H1 (cell line): ENCODE data around the gene RELCH. TPM values are rescaled to one million over a fixed set of nuclear protein-coding genes. Genes with fewer than 3 reads are reported as not detected.

Experiments
- CTCF ChIA-PET: fragments of 300-600 bp; sonication (Branson Sonifier 250); formaldehyde crosslinking; loops from one replicate; lab custom pipeline; 2021; ENCODE audit not compliant: partially characterized antibody; lab: Charles Lee
- POLR2A ChIA-PET: fragments of 300-600 bp; sonication (Branson Sonifier 250); formaldehyde crosslinking; loops from one replicate; lab custom pipeline; 2021; ENCODE audit warnings: inconsistent platforms; ENCODE audit not compliant: partially characterized antibody; lab: Charles Lee
- DNase-seq, 2 experiments: peaks; one replicate each; pipeline versions ENCODE4 v3.0.0 to v3.0.0-alpha.2; 2010 to 2022; ENCODE audit warnings: low spot score in 2 of 2, low read depth in 1 of 2, mixed read lengths in 1 of 2
- FAIRE-seq: peaks from 2 replicates; lab custom pipeline; 2011; peaks lifted over from hg19 to GRCh38; lab: Jason Lieb, UNC
- H2AFZ ChIP-seq: 2 replicates; pipeline ENCODE4 v1.8.1; 2012; ENCODE audit warnings: low read length, inconsistent platforms
- H2AK5ac ChIP-seq: 2 replicates; pipeline ENCODE4 v1.6.1; 2013; ENCODE audit warnings: low read depth, low read length
- H2BK120ac ChIP-seq: replicated peaks from 2 replicates; pipeline ENCODE3; 2013; ENCODE audit warnings: low read depth, low read length, inconsistent platforms
- H2BK12ac ChIP-seq: 2 replicates; pipeline ENCODE4 v1.6.1; 2013; ENCODE audit warnings: low read depth, low read length
- H2BK15ac ChIP-seq: 2 replicates; pipeline ENCODE4 v1.6.1; 2013; ENCODE audit warnings: low read length
- H2BK20ac ChIP-seq: 2 replicates; pipeline ENCODE4 v1.6.1; 2013; ENCODE audit warnings: low read length
- H2BK5ac ChIP-seq: 2 replicates; pipeline ENCODE4 v1.6.1; 2013; ENCODE audit warnings: low read depth, low read length
- H3K14ac ChIP-seq: 2 replicates; pipeline ENCODE4 v1.6.1; 2013; ENCODE audit warnings: inconsistent platforms; ENCODE audit not compliant: insufficient read length
- H3K18ac ChIP-seq: 2 replicates; pipeline ENCODE4 v1.6.1; 2013; ENCODE audit warnings: low read length; ENCODE audit errors: extremely low read depth
- H3K23ac ChIP-seq: 2 replicates; pipeline ENCODE4 v1.6.1; 2013; ENCODE audit warnings: inconsistent platforms; ENCODE audit not compliant: insufficient read length
- H3K23me2 ChIP-seq: 2 replicates; pipeline ENCODE4 v1.6.1; 2013; ENCODE audit warnings: low read depth, low read length
- H3K27ac ChIP-seq: 2 replicates; pipeline ENCODE4 v1.6.1; 2011; ENCODE audit warnings: low read depth, low read length, inconsistent platforms
- H3K27me3 ChIP-seq, 4 experiments: replicated peaks in 1 of 4; 1 replicate in 1 of 4; 2 replicates in 3 of 4; pipeline versions ENCODE4 v1.6.1 to v1.8.1; 2011 to 2013; ENCODE audit warnings: low read length in 3 of 4, mild to moderate bottlenecking in 3 of 4, inconsistent platforms in 2 of 4, mixed read lengths in 2 of 4, moderate library complexity in 1 of 4; ENCODE audit not compliant: control insufficient read depth in 3 of 4, insufficient read depth in 3 of 4; ENCODE audit errors: extremely low read depth in 1 of 4
- H3K36me3 ChIP-seq, 4 experiments: 2 replicates each; pipeline versions ENCODE4 v1.6.1 to v1.8.1; 2011 to 2013; ENCODE audit warnings: mild to moderate bottlenecking in 4 of 4, low read length in 3 of 4, moderate library complexity in 2 of 4, control low read depth in 1 of 4, inconsistent platforms in 1 of 4; ENCODE audit not compliant: insufficient read depth in 4 of 4, control insufficient read depth in 2 of 4
- H3K4ac ChIP-seq: replicated peaks from 2 replicates; pipeline ENCODE3; 2013; ENCODE audit warnings: low read length, low read depth, mixed read lengths, inconsistent platforms; ENCODE audit not compliant: insufficient read length
- H3K4me1 ChIP-seq, 4 experiments: replicated peaks in 1 of 4; 1 replicate in 1 of 4; 2 replicates in 3 of 4; pipeline versions ENCODE4 v1.6.1 to v1.8.1; 2011 to 2013; ENCODE audit warnings: low read length in 3 of 4, inconsistent platforms in 2 of 4, mixed read lengths in 1 of 4; ENCODE audit not compliant: insufficient read depth in 4 of 4, control insufficient read depth in 3 of 4
- H3K4me2 ChIP-seq, 2 experiments: 2 replicates each; pipeline versions ENCODE4 v1.6.1 to v1.8.1; 2011 to 2013; ENCODE audit warnings: low read depth in 2 of 2, low read length in 2 of 2, control low read depth in 1 of 2, inconsistent platforms in 1 of 2, mild to moderate bottlenecking in 1 of 2; ENCODE audit not compliant: insufficient read depth in 1 of 2
- H3K4me3 ChIP-seq, 4 experiments: fragments of 200-600, 300-600 bp in 1 of 4; sonication (generic), shearing (Covaris generic), sonication (Bioruptor Twin) in 1 of 4; 2 replicates each; pipeline versions ENCODE4 v1.5.1 to v1.8.1; 2011 to 2016; ENCODE audit warnings: low read length in 4 of 4, low read depth in 3 of 4, control low read depth in 2 of 4, inconsistent platforms in 2 of 4, mild to moderate bottlenecking in 2 of 4, mixed read lengths in 1 of 4, moderate library complexity in 1 of 4; ENCODE audit not compliant: insufficient read depth in 2 of 4; ENCODE audit errors: extremely low read depth in 1 of 4
- H3K56ac ChIP-seq: replicated peaks from 2 replicates; pipeline ENCODE3; 2013; ENCODE audit warnings: low read depth, mild to moderate bottlenecking, mixed read lengths, low read length, inconsistent platforms; ENCODE audit not compliant: insufficient read length
- H3K79me1 ChIP-seq: 2 replicates; pipeline ENCODE4 v1.6.1; 2013; ENCODE audit warnings: low read depth, low read length, control low read depth
- H3K79me2 ChIP-seq, 2 experiments: 2 replicates each; pipeline versions ENCODE4 v1.6.1 to v1.8.1; 2012 to 2013; ENCODE audit warnings: low read length in 2 of 2, mild to moderate bottlenecking in 2 of 2, inconsistent platforms in 1 of 2; ENCODE audit not compliant: insufficient read depth in 2 of 2, control insufficient read depth in 1 of 2
- H3K9ac ChIP-seq, 4 experiments: replicated peaks in 1 of 4; 1 replicate in 1 of 4; 2 replicates in 3 of 4; pipeline versions ENCODE4 v1.6.1 to v1.8.1; 2011 to 2013; ENCODE audit warnings: low read depth in 3 of 4, low read length in 3 of 4, control low read depth in 2 of 4, mild to moderate bottlenecking in 2 of 4, moderate library complexity in 2 of 4, inconsistent platforms in 1 of 4; ENCODE audit errors: extremely low read depth in 1 of 4
- H3K9me3 ChIP-seq, 2 experiments: 2 replicates each; pipeline versions ENCODE4 v1.6.1 to v1.8.1; 2012 to 2013; ENCODE audit warnings: mild to moderate bottlenecking in 2 of 2, moderate library complexity in 2 of 2, control low read depth in 1 of 2, inconsistent platforms in 1 of 2, low read depth in 1 of 2, low read length in 1 of 2, mixed read lengths in 1 of 2; ENCODE audit not compliant: insufficient read depth in 2 of 2
- H4K20me1 ChIP-seq, 2 experiments: replicated peaks in 1 of 2; 2 replicates each; pipeline versions ENCODE3 to v1.8.1; 2011 to 2013; ENCODE audit warnings: inconsistent platforms in 2 of 2, low read length in 2 of 2, mild to moderate bottlenecking in 1 of 2; ENCODE audit not compliant: insufficient read depth in 2 of 2, control insufficient read depth in 1 of 2
- H4K5ac ChIP-seq: 2 replicates; pipeline ENCODE4 v1.6.1; 2013; ENCODE audit warnings: low read length, low read depth, mixed read lengths, inconsistent platforms; ENCODE audit not compliant: insufficient read length
- H4K8ac ChIP-seq: 2 replicates; pipeline ENCODE4 v1.8.0; 2013; ENCODE audit warnings: mild to moderate bottlenecking, moderate library complexity, low read length, inconsistent platforms; ENCODE audit not compliant: insufficient read depth; ENCODE audit errors: extremely low read depth
- H4K91ac ChIP-seq: replicated peaks from 2 replicates; pipeline ENCODE3; 2013; ENCODE audit warnings: low read length, mixed read lengths, inconsistent platforms; ENCODE audit not compliant: insufficient read length
- ASH2L ChIP-seq: fragments of 200-600, 300-600 bp; sonication (generic); IDR thresholded peaks from one replicate; pipeline ENCODE4 v1.7.1; 2017; ENCODE audit warnings: low read length
- BCL11A ChIP-seq, 2 experiments: IDR thresholded peaks; one replicate each; pipeline ENCODE4 v1.6.1; 2011; ENCODE audit warnings: low read depth in 2 of 2, low read length in 2 of 2, mild to moderate bottlenecking in 2 of 2
- EGR1 ChIP-seq: IDR thresholded peaks from 2 replicates; pipeline ENCODE4 v1.6.1; 2011; ENCODE audit warnings: low read depth, low read length, borderline replicate concordance
- KDM1A ChIP-seq: fragments of 200-600, 300-600 bp; sonication (generic); IDR thresholded peaks from 2 replicates; pipeline ENCODE4 v1.7.1; 2016; ENCODE audit warnings: mild to moderate bottlenecking, low read length, borderline replicate concordance
- KDM4A ChIP-seq: IDR thresholded peaks from one replicate; pipeline ENCODE4 v1.7.1; 2012; ENCODE audit warnings: low read depth, mild to moderate bottlenecking, moderate library complexity, low read length, inconsistent platforms; ENCODE audit not compliant: severe bottlenecking
- KDM5A ChIP-seq: fragments of 200-600 bp; IDR thresholded peaks from 2 replicates; pipeline ENCODE4 v1.7.1; 2012; ENCODE audit warnings: mild to moderate bottlenecking, low read length, inconsistent platforms, mixed read lengths
- MAFK ChIP-seq: IDR thresholded peaks from 2 replicates; pipeline ENCODE4 v1.6.1; 2012; ENCODE audit warnings: low read depth, mild to moderate bottlenecking, improper control_type of control experiment, low read length
- NRF1 ChIP-seq: IDR thresholded peaks from 2 replicates; pipeline ENCODE4 v1.6.1; 2011; ENCODE audit warnings: mild to moderate bottlenecking, low read depth, low read length, improper control_type of control experiment
- POLR2A ChIP-seq, 2 experiments: IDR thresholded peaks; 1 replicate in 1 of 2; 2 replicates in 1 of 2; pipeline ENCODE4 v1.6.1; 2011; ENCODE audit warnings: low read depth in 2 of 2, low read length in 2 of 2, mild to moderate bottlenecking in 2 of 2; ENCODE audit errors: control extremely low read depth in 1 of 2
- POU5F1 ChIP-seq: IDR thresholded peaks from 2 replicates; pipeline ENCODE4 v1.6.1; 2011; ENCODE audit warnings: low read depth, mild to moderate bottlenecking, low read length, moderate library complexity
- SIN3A ChIP-seq, 2 experiments: IDR thresholded peaks in 1 of 2; conservative IDR thresholded peaks in 1 of 2; 2 replicates each; pipeline ENCODE4 v1.6.1; 2011 to 2012; ENCODE audit warnings: low read length in 2 of 2, improper control_type of control experiment in 1 of 2, low read depth in 1 of 2, mild to moderate bottlenecking in 1 of 2
- SP2 ChIP-seq: IDR thresholded peaks from 2 replicates; pipeline ENCODE4 v1.6.1; 2012; ENCODE audit warnings: mild to moderate bottlenecking, low read length, inconsistent platforms
- TAF7 ChIP-seq: optimal IDR thresholded peaks from 2 replicates; pipeline ENCODE3; 2011; ENCODE audit warnings: low read depth, mild to moderate bottlenecking, inconsistent platforms, low read length, moderate library complexity, borderline replicate concordance
- TEAD4 ChIP-seq: IDR thresholded peaks from 2 replicates; pipeline ENCODE4 v1.6.1; 2012; ENCODE audit warnings: low read depth, low read length, inconsistent platforms, mixed read lengths
- WGBS, 2 experiments: shearing (Covaris generic) in 1 of 2; methylation state at CpG; one replicate each; pipeline versions ENCODE4 v1.1.6 to v1.1.7; 2013 to 2015; ENCODE audit warnings: low lambda C conversion rate in 2 of 2, mixed read lengths in 2 of 2, inconsistent platforms in 1 of 2, low coverage in 1 of 2, missing lambda C conversion rate in 1 of 2; ENCODE audit not compliant: insufficient replicate concordance in 2 of 2, insufficient coverage in 1 of 2, insufficient read length in 1 of 2; ENCODE audit errors: extremely low coverage in 1 of 2, missing lambda C conversion rate in 1 of 2; 5-methylcytosine and 5-hydroxymethylcytosine counted together
- polyA plus RNA-seq, 7 experiments: library from polyadenylated mRNA; depleted of rRNA in 3 of 7; stranded (reverse) in 5 of 7; unstranded in 2 of 7; fragments of >200 nt in 5 of 7; fragments of 200-250 nt in 2 of 7; gene quantifications; 1 replicate in 5 of 7; 2 replicates in 1 of 7; 4 replicates in 1 of 7; pipeline versions ENCODE4 v1.2.1 to v1.2.3, GENCODE V29; 2011 to 2013; ENCODE audit warnings: missing spikeins in 2 of 7, mixed read lengths in 2 of 7
- total RNA-seq: library from RNA; stranded (reverse); fragmentation: NEBNext Ultra II Directional; extraction: Animal tissue kit (Norgen Biotek cat#: 25700); gene quantifications from 2 replicates; pipeline ENCODE4 v1.2.1, GENCODE V29; 2021
- TF ChIP-seq, protein P1 (sequence below): IDR thresholded peaks from 2 replicates; pipeline ENCODE4 v1.6.1; 2012; ENCODE audit warnings: inconsistent platforms

RELCH gene
- total and polyA plus RNA-seq, 2 of the 8 experiments (the other 6 are each of a cell fraction or from before 2014, with no cell fraction given) = 7.3 to 26.9 TPM

DNA sequence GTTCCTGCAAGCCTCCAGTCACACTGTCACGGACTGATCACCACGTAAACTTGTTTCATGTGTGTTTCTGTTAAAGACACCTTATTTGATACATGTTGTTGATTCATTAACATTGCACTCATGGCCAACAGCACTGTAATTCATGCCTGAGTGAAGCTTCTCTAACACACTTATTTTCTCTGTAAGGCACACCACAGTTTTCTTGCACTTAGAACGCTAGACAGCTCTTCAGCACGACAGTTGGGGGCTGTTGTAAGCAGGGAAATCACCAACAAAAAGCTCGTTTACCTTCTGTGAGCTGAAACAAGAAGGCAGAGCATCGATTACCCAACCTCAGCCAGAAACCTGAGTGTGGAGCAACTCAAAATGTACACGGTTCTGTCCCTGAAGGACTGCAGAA lies 166.1 kb downstream of the RELCH start:
- 89% methylated on average over 7 of the region's 7 CpGs; no CpG with 5 or more reads in 1 of the 2 experiments for WGBS, 2 experiments
- Histone ChIP-seq H2AK5ac (no peak overlapping the region; the same call in 1 of the 2 replicates), H3K9me3 (no peaks in the 10 kb centered on the region), H3K4me1 (peaks cover 0 to 4% (median 0%) of the 10 kb centered on the region in 4 experiments; a peak in 3 of 7 replicates), H3K18ac (no peak overlapping the region), H2BK20ac (no peak overlapping the region), H3K27me3 (no peaks in the 10 kb centered on the region), H4K20me1 (peaks cover 0 to 2% of the 10 kb centered on the region in 2 experiments), H3K79me2 (no peaks in the 10 kb centered on the region), H3K4ac (no peak overlapping the region), H3K23ac (no peak overlapping the region), H2BK12ac (no peak overlapping the region), H2AFZ (no peak overlapping the region), H3K4me2 (no peak overlapping the region), H2BK15ac (no peak overlapping the region), H3K79me1 (no peaks in the 10 kb centered on the region), H3K14ac (no peak overlapping the region), H2BK120ac (no peak overlapping the region), H4K91ac (no peak overlapping the region), H3K56ac (no peak overlapping the region), H3K36me3 (peaks cover 0 to 14% (median 3%) of the 10 kb centered on the region in 4 experiments; a peak in 4 of 8 replicates), H3K4me3 (no peak overlapping the region), H3K27ac (no peak overlapping the region), H3K23me2 (no peaks in the 10 kb centered on the region), H2BK5ac (no peak overlapping the region), H4K5ac (no peak overlapping the region), H4K8ac (no peak overlapping the region), H3K9ac (no peak overlapping the region)
- DNase-seq = no peak
- POLR2A ChIA-PET = no interaction called here
- FAIRE-seq = no peak
- CTCF ChIA-PET = interaction anchor here (3.5 kb wide), 1 partner anchor 27 kb away, joined by 10 read pairs; no protein-coding TSS in a partner anchor
- TF ChIP-seq SP2 (no peak), EGR1 (no peak), NRF1 (no peak), KDM5A (no peak), KDM1A (no peak), POLR2A (IDR thresholded peaks at IDR 0.05; ENCODE audit: control extremely low read depth in 1 of 2, low read depth in 2 of 2, low read length in 2 of 2) (no peak), KDM4A (no peak), SIN3A (conservative IDR thresholded peaks at IDR 0.05 in 1 of 2, IDR thresholded peaks at IDR 0.05 in 1 of 2; ENCODE audit: low read depth in 1 of 2, low read length in 2 of 2) (no peak), ASH2L (no peak), MAFK (no peak), TEAD4 (no peak), BCL11A (IDR thresholded peaks at IDR 0.05; ENCODE audit: low read depth in 2 of 2, low read length in 2 of 2) (no peak), POU5F1 (no peak), TAF7 (no peak)
- TF ChIP-seq, protein P1, sequence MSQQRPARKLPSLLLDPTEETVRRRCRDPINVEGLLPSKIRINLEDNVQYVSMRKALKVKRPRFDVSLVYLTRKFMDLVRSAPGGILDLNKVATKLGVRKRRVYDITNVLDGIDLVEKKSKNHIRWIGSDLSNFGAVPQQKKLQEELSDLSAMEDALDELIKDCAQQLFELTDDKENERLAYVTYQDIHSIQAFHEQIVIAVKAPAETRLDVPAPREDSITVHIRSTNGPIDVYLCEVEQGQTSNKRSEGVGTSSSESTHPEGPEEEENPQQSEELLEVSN = no peak
